RKO (cell line): ENCODE measurements around the gene NCOA7.

Source experiments
- DNase-seq: peaks from one replicate; pipeline ENCODE4 v3.0.0-alpha.2; 2016; ENCODE audit warnings: low spot score

Gene NCOA7

GRCh38 chr6:125790358-125791150 lies at the start of gene NCOA7:
Gene NCOA7, plus strand, starts transcription at chr6:125790960. Its CDS starts 24,395 bp downstream, at chr6:125815355.
- DNase-seq, result peak; percentile 78

- no peak for DNase-seq
These were observed 49.4 kb upstream of the NCOA7 start for GRCh38 chr6:125741336-125741735.

- DNase-seq, result no peak
These were observed 48.7 kb upstream of the NCOA7 start for GRCh38 chr6:125742024-125742423.

- no peak for DNase-seq
These were observed 48.2 kb upstream of the NCOA7 start for GRCh38 chr6:125742464-125743120.

GRCh38 chr6:125743604-125744003 lies 47.2 kb upstream of the NCOA7 start:
- no peak for DNase-seq

GRCh38 chr6:125745281-125746018 lies 45.3 kb upstream of the NCOA7 start:
- no peak for DNase-seq

- no peak for DNase-seq
These were observed 44.7 kb upstream of the NCOA7 start for GRCh38 chr6:125746019-125746414.

- no peak for DNase-seq
These were observed 43.8 kb upstream of the NCOA7 start for GRCh38 chr6:125746731-125747588.

- DNase-seq, result no peak
These were observed 43.0 kb upstream of the NCOA7 start for GRCh38 chr6:125747589-125748405.

- DNase-seq, result no peak
These were observed 42.2 kb upstream of the NCOA7 start for GRCh38 chr6:125748406-125749172.

GRCh38 chr6:125749173-125749864 lies 41.4 kb upstream of the NCOA7 start, which contains the start of gene HEY2:
Gene HEY2, plus strand, starts transcription at chr6:125749632. Its CDS starts 145 bp downstream, at chr6:125749777.
- no peak for DNase-seq

GRCh38 chr6:125749865-125750691 lies 40.7 kb upstream of the NCOA7 start:
- no peak for DNase-seq

GRCh38 chr6:125750692-125751333 lies 39.9 kb upstream of the NCOA7 start:
- DNase-seq, result no peak

- no peak for DNase-seq
These were observed 39.3 kb upstream of the NCOA7 start for GRCh38 chr6:125751334-125751916.

- DNase-seq, result no peak
These were observed 38.0 kb upstream of the NCOA7 start for GRCh38 chr6:125752773-125753172.

GRCh38 chr6:125753218-125753936 lies 37.4 kb upstream of the NCOA7 start:
- peak; percentile 49 for DNase-seq

- no peak for DNase-seq
These were observed 36.9 kb upstream of the NCOA7 start for GRCh38 chr6:125753937-125754259.
